Caco-2 (cell line): ENCODE results near the gene SELENOT. TPM values are rescaled to one million over a fixed set of nuclear protein-coding genes. Genes with fewer than 3 reads are reported as not detected.

Experiments
- BruUV-seq: library from RNA; stranded (reverse); fragments of 400-500 nt; replicated peaks from 2 replicates; lab custom pipeline; 2021; lab: Mats Ljungman, UMichigan
- CTCF ChIA-PET: fragments of 300-600 bp; sonication (Branson Sonifier 250); formaldehyde crosslinking; loops from one replicate; lab custom pipeline; 2022; ENCODE audit warnings: antibody characterized with exemption; lab: Charles Lee
- POLR2A ChIA-PET: fragments of 300-600 bp; sonication (Branson Sonifier 250); formaldehyde crosslinking; loops from one replicate; lab custom pipeline; 2022; ENCODE audit warnings: antibody characterized with exemption; lab: Charles Lee
- DNase-seq, 2 experiments: peaks; one replicate each; pipeline versions ENCODE4 v3.0.0 to v3.0.0-alpha.2; 2020 to 2022
- H3K27me3 ChIP-seq: replicated peaks from 2 replicates; pipeline ENCODE4 v1.6.0; 2011; ENCODE audit warnings: low read length; ENCODE audit not compliant: control insufficient read depth, insufficient read depth
- H3K36me3 ChIP-seq: 2 replicates; pipeline ENCODE4 v1.5.1; 2011; ENCODE audit warnings: low read length; ENCODE audit not compliant: control insufficient read depth, insufficient read depth
- H3K4me1 ChIP-seq: fragments of 250-450 bp; sonication (Bioruptor Pico); 2 replicates; pipeline ENCODE4 v1.5.1; 2020; ENCODE audit warnings: mild to moderate bottlenecking
- H3K4me3 ChIP-seq: 2 replicates; pipeline ENCODE4 v1.5.1; 2011; ENCODE audit warnings: low read depth, mild to moderate bottlenecking, control low read depth, low read length
- H3K9me3 ChIP-seq: fragments of 250-450 bp; sonication (Bioruptor Pico); 2 replicates; pipeline ENCODE4 v1.5.1; 2020; ENCODE audit warnings: mild to moderate bottlenecking, moderate library complexity
- H3K27ac Mint-ChIP-seq: one replicate; pipeline ENCODE4 v1.8.0; 2022; ENCODE audit warnings: mixed read lengths; ENCODE audit not compliant: unreplicated experiment
- H3K27me3 Mint-ChIP-seq: one replicate; pipeline ENCODE4 v1.8.0; 2022; ENCODE audit warnings: mixed read lengths; ENCODE audit not compliant: insufficient read depth, unreplicated experiment
- H3K36me3 Mint-ChIP-seq: one replicate; pipeline ENCODE4 v1.8.0; 2022; ENCODE audit warnings: mild to moderate bottlenecking, mixed read lengths; ENCODE audit not compliant: insufficient read depth, unreplicated experiment
- H3K4me1 Mint-ChIP-seq: one replicate; pipeline ENCODE4 v1.8.0; 2022; ENCODE audit warnings: low read depth, mixed read lengths; ENCODE audit not compliant: unreplicated experiment
- H3K4me3 Mint-ChIP-seq: one replicate; pipeline ENCODE4 v1.8.0; 2022; ENCODE audit warnings: mild to moderate bottlenecking, moderate library complexity, mixed read lengths; ENCODE audit not compliant: unreplicated experiment
- H3K9me3 Mint-ChIP-seq: one replicate; pipeline ENCODE4 v1.8.0; 2022; ENCODE audit warnings: mixed read lengths; ENCODE audit not compliant: unreplicated experiment
- CTCF ChIP-seq, 2 experiments: fragments of 200-600 bp in 1 of 2; IDR thresholded peaks; 1 replicate in 1 of 2; 2 replicates in 1 of 2; pipeline versions ENCODE4 v1.5.1 to v1.8.0; 2011 to 2022; ENCODE audit warnings: antibody characterized with exemption in 1 of 2, control low read depth in 1 of 2, inconsistent platforms in 1 of 2, low read depth in 1 of 2, low read length in 1 of 2, mild to moderate bottlenecking in 1 of 2, moderate library complexity in 1 of 2; ENCODE audit not compliant: insufficient read depth in 1 of 2, severe bottlenecking in 1 of 2, unreplicated experiment in 1 of 2
- intact Hi-C: fragments of 100-400 bp; cut with micrococcal nuclease; formaldehyde crosslinking; loops from one replicate; pipeline ENCODE4 v1.10.0; 2022; ENCODE audit not compliant: unreplicated experiment
- total RNA-seq: library from RNA; stranded (reverse); gene quantifications from 2 replicates; pipeline ENCODE4 v1.2.3, GENCODE V29; 2022

The SELENOT gene
- total RNA-seq, 1 experiment from 2014 or later: 124 TPM

- Mint-ChIP-seq H3K27ac (no peak overlapping the region), H3K9me3 (no peaks in the 10 kb centered on the region), H3K27me3 (no peaks in the 10 kb centered on the region), H3K4me3 (no peak overlapping the region), H3K36me3 (peaks cover 5% of the 10 kb centered on the region), H3K4me1 (no peaks in the 10 kb centered on the region)
- no peaks in the 10 kb centered on the region; the same call in 1 of the 2 replicates for H3K36me3 ChIP-seq
- no peak overlapping the region for H3K4me3 ChIP-seq
- no peak for DNase-seq
- no peaks in the 10 kb centered on the region for H3K9me3 ChIP-seq
- ChIA-PET CTCF (no interaction called here), POLR2A (no interaction called here)
- no peaks in the 10 kb centered on the region for H3K4me1 ChIP-seq
- intact Hi-C loops: no loop called here
- no TSS peak for BruUV-seq
- TF ChIP-seq CTCF (IDR thresholded peaks at IDR 0.05; ENCODE audit: insufficient read depth in 1 of 2, low read depth in 1 of 2, low read length in 1 of 2, severe bottlenecking in 1 of 2, unreplicated experiment in 1 of 2): no peak
- no peaks in the 10 kb centered on the region for H3K27me3 ChIP-seq
These were observed 32.0 kb downstream of the SELENOT start for GRCh38 chr3:150635076-150635475.

- no peak for DNase-seq
- BruUV-seq: no TSS peak
- Mint-ChIP-seq H3K9me3 (no peaks in the 10 kb centered on the region), H3K36me3 (peaks cover 3% of the 10 kb centered on the region), H3K27me3 (no peaks in the 10 kb centered on the region), H3K4me3 (no peak overlapping the region), H3K4me1 (no peaks in the 10 kb centered on the region), H3K27ac (no peak overlapping the region)
- POLR2A ChIA-PET: no interaction called here
- Histone ChIP-seq H3K27me3 (no peaks in the 10 kb centered on the region), H3K4me1 (no peaks in the 10 kb centered on the region), H3K36me3 (no peaks in the 10 kb centered on the region; the same call in 1 of the 2 replicates), H3K4me3 (no peak overlapping the region), H3K9me3 (no peaks in the 10 kb centered on the region)
- CTCF ChIA-PET: no interaction called here
- intact Hi-C loops: no loop called here
- no peak for TF ChIP-seq CTCF (IDR thresholded peaks at IDR 0.05; ENCODE audit: insufficient read depth in 1 of 2, low read depth in 1 of 2, low read length in 1 of 2, severe bottlenecking in 1 of 2, unreplicated experiment in 1 of 2)
These were observed 32.4 kb downstream of the SELENOT start for GRCh38 chr3:150635526-150635925.

- no peaks in the 10 kb centered on the region for H3K4me1 ChIP-seq
- H3K9me3 ChIP-seq: no peaks in the 10 kb centered on the region
- intact Hi-C loops: no loop called here
- DNase-seq: no peak
- Mint-ChIP-seq H3K9me3 (no peaks in the 10 kb centered on the region), H3K4me3 (no peak overlapping the region), H3K36me3 (no peaks in the 10 kb centered on the region), H3K27me3 (no peaks in the 10 kb centered on the region), H3K27ac (no peak overlapping the region), H3K4me1 (no peaks in the 10 kb centered on the region)
- no TSS peak for BruUV-seq
- ChIA-PET CTCF (no interaction called here), POLR2A (no interaction called here)
- H3K36me3 ChIP-seq: no peaks in the 10 kb centered on the region
- no peak for TF ChIP-seq CTCF (IDR thresholded peaks at IDR 0.05; ENCODE audit: insufficient read depth in 1 of 2, low read depth in 1 of 2, low read length in 1 of 2, severe bottlenecking in 1 of 2, unreplicated experiment in 1 of 2)
- no peaks in the 10 kb centered on the region for H3K27me3 ChIP-seq
- H3K4me3 ChIP-seq: no peak overlapping the region
These were observed 33.1 kb downstream of the SELENOT start for GRCh38 chr3:150636258-150636657.
